ENCODE results near the gene DMXL1. TPM values are rescaled to one million over a fixed set of nuclear protein-coding genes. Genes with fewer than 3 reads are reported as not detected.
"Not testable (repeated sequence)": the region's sequence is repeated elsewhere in the genome, so short reads cannot be mapped to it uniquely, and the experiment has no call there.

DMXL1 gene
- polyA plus RNA-seq, 2 of the 4 experiments (the other 2 are of a cell fraction), result 8.4 to 28.8 TPM

DNA sequence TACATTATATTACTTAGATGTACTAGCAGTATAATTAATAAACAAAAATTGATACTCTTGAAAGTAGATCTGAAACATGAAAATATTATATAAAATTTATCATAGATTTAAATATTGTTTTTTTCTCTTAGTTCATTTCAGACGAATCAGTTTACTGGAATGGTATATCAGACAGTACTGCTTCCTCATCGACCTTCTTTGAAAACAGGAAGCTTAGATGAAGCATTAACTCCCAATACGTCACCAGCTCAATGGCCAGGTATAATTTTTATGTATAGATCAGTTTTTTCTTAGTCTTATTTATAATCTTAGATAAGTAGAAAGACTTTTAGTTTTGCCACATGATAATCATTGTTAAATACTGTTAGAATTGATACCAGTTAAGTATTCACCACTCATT is 106.3 kb downstream of the DMXL1 start:
- Histone ChIP-seq H3K27ac (no peak overlapping the region), H3K9me3 (no peaks in the 10 kb centered on the region), H3K4me2 (no peak overlapping the region), H3K4me1 (peaks cover 3% of the 10 kb centered on the region; the same call in 1 of the 3 replicates), H3K4me3 (no peak overlapping the region)
- DNase-seq (ENCODE audit: low read depth in 1 of 2, low spot score in 1 of 2) (no peak), FAIRE-seq (no peak), ATAC-seq (no peak)
- ChIA-PET POLR2A (no interaction called here), CTCF (no interaction called here)
- 87% methylated on average over 3 of the region's 3 CpGs for WGBS (ENCODE audit: missing lambda C conversion rate)
- TF ChIP-seq SMC3 (IDR thresholded peaks at IDR 0.05) (no peak), EP300 (IDR thresholded peaks at IDR 0.05) (no peak), JUN (IDR thresholded peaks at IDR 0.05) (no peak), ZC3H11A (IDR thresholded peaks at IDR 0.05) (no peak), KDM1A (IDR thresholded peaks at IDR 0.05; ENCODE audit: low read depth) (no peak)

- TF ChIP-seq JUNB (IDR thresholded peaks at IDR 0.05) (no peak), POLR2AphosphoS2 (conservative IDR thresholded peaks at IDR 0.05; ENCODE audit: low read length) (no peak), RARB (CRISPR knock-in tag; IDR thresholded peaks at IDR 0.05) (no peak), KDM5A (IDR thresholded peaks at IDR 0.05) (no peak), MAZ (IDR thresholded peaks at IDR 0.05; ENCODE audit: borderline replicate concordance, low read depth, low read length) (no peak), ATOH8 (CRISPR knock-in tag; IDR thresholded peaks at IDR 0.05; ENCODE audit: low read depth) (no peak), CHD4 (IDR thresholded peaks at IDR 0.05; ENCODE audit: borderline replicate concordance) (no peak), ZC3H11A (IDR thresholded peaks at IDR 0.05) (no peak), KDM1A (IDR thresholded peaks at IDR 0.05; ENCODE audit: low read depth) (no peak)
- FAIRE-seq, result no peak
- Histone ChIP-seq H3K9me3 (no peaks in the 10 kb centered on the region), H3K4me1 (peaks cover 3% of the 10 kb centered on the region; the same call in 1 of the 3 replicates), H3K27ac (no peak overlapping the region), H3K4me3 (no peak overlapping the region), H3K4me2 (no peak overlapping the region)
- ATAC-seq, result no peak
- WGBS (ENCODE audit: missing lambda C conversion rate), result 78% methylated on average over 2 of the region's 2 CpGs
- ChIA-PET CTCF (no interaction called here), POLR2A (no interaction called here)
- DNase-seq (ENCODE audit: low read depth in 1 of 2, low spot score in 1 of 2), result no peak
Observed at GRCh38 chr5:119178435-119178834, 107.5 kb downstream of the DMXL1 start.

DNA sequence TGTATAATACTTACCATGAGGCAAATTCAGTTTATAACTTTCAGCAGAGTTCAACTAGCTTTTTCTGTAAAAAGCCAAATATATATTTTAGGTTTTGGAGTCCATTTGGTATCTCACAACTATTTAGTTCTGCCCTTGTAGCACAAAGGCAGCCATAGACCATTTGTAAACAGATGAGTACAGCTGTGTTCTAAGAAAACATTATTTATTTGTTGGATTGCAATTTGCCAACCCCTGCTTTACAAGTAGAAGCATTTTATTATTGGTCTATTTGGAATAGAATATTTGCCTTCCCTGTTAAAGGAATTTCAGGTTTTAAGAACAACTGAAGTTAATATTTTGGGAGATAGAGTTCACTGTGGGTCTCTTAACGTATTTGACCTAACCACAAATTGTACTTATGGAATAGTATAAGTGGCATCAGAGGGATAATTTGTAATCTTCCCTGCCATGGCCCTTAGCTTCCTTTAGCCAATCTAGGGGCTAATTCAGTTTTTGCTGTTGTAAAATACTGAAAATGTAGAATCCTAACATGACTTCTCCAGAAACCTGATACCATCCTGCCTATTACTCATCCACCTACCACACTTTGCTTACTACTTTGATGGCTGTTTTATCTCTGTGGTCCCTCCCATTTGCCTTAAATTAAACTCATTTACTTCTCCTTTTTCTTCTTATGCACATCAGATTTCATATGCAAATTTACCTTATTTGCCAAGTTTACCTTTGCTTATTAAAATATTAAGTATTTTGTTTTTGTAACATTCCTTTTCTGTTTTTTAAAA is 109.2 kb downstream of the DMXL1 start:
- WGBS (ENCODE audit: missing lambda C conversion rate), result 97% methylated on average over 1 of the region's 1 CpG
- ATAC-seq (no peak), DNase-seq (ENCODE audit: low read depth in 1 of 2, low spot score in 1 of 2) (no peak), FAIRE-seq (no peak)
- TF ChIP-seq FOXS1 (CRISPR knock-in tag; IDR thresholded peaks at IDR 0.05), result no peak
- TF ChIP-seq CBX2 (IDR thresholded peaks at IDR 0.05; ENCODE audit: borderline replicate concordance, low read depth), result no peak
- no peak for TF ChIP-seq POLR2A (IDR thresholded peaks at IDR 0.05; ENCODE audit: low read length)
- TF ChIP-seq ZFP36 (IDR thresholded peaks at IDR 0.05; ENCODE audit: borderline replicate concordance, partially characterized antibody), result no peak
- TF ChIP-seq RCOR1 (IDR thresholded peaks at IDR 0.05; ENCODE audit: low read depth, low read length), result no peak
- no peak for TF ChIP-seq REST (IDR thresholded peaks at IDR 0.05)
- TF ChIP-seq KDM5A (IDR thresholded peaks at IDR 0.05), result no peak
- TF ChIP-seq, protein P1, sequence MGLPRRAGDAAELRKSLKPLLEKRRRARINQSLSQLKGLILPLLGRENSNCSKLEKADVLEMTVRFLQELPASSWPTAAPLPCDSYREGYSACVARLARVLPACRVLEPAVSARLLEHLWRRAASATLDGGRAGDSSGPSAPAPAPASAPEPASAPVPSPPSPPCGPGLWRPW (IDR thresholded peaks at IDR 0.05), result no peak
- TF ChIP-seq ZC3H11A (IDR thresholded peaks at IDR 0.05), result no peak
- no peak for TF ChIP-seq EHF (CRISPR knock-in tag; IDR thresholded peaks at IDR 0.05)
- TF ChIP-seq, protein P2, sequence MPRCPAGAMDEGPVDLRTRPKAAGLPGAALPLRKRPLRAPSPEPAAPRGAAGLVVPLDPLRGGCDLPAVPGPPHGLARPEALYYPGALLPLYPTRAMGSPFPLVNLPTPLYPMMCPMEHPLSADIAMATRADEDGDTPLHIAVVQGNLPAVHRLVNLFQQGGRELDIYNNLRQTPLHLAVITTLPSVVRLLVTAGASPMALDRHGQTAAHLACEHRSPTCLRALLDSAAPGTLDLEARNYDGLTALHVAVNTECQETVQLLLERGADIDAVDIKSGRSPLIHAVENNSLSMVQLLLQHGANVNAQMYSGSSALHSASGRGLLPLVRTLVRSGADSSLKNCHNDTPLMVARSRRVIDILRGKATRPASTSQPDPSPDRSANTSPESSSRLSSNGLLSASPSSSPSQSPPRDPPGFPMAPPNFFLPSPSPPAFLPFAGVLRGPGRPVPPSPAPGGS (IDR thresholded peaks at IDR 0.05), result no peak
- no peak for TF ChIP-seq HOXA7 (CRISPR knock-in tag; IDR thresholded peaks at IDR 0.05)
- no peak for TF ChIP-seq CHD4 (IDR thresholded peaks at IDR 0.05; ENCODE audit: borderline replicate concordance)
- no peak for TF ChIP-seq MAZ (IDR thresholded peaks at IDR 0.05; ENCODE audit: borderline replicate concordance, low read depth, low read length)
- TF ChIP-seq RFX5 (IDR thresholded peaks at IDR 0.05), result no peak
- no peak for TF ChIP-seq ZNF302 (CRISPR knock-in tag; IDR thresholded peaks at IDR 0.05)
- no peaks in the 10 kb centered on the region for H3K9me3 ChIP-seq
- H3K4me1 ChIP-seq, result peaks cover 3% of the 10 kb centered on the region; the same call in 1 of the 3 replicates
- H3K4me2 ChIP-seq, result no peak overlapping the region
- no peak overlapping the region for H3K4me3 ChIP-seq
- CTCF ChIA-PET, result interaction anchor here (1.0 to 1.7 kb wide), 2 partner anchors 232 kb away, joined by 5 to 6 read pairs; no protein-coding TSS in a partner anchor
- no peak overlapping the region for H3K27ac ChIP-seq
- POLR2A ChIA-PET, result no interaction called here

GRCh38 chr5:119185512-119185911 is 114.6 kb downstream of the DMXL1 start:
- H3K4me3 ChIP-seq; H3K4me1 ChIP-seq; POLR2A ChIA-PET; H3K9me3 ChIP-seq; H3K4me2 ChIP-seq; H3K27ac ChIP-seq; ATAC-seq; DNase-seq (ENCODE audit: low read depth in 1 of 2, low spot score in 1 of 2); FAIRE-seq: not testable (repeated sequence)
- CTCF ChIA-PET, result interaction anchor here (1.4 kb wide), 1 partner anchor 197 kb away, joined by 3 read pairs; the partner anchor contains the start of gene DTWD2
- WGBS (ENCODE audit: missing lambda C conversion rate), result 62% methylated on average over 2 of the region's 2 CpGs

Data from A549 (cell line).